ENCODE results near the gene INSM2.

- TF ChIP-seq POLR2A (IDR thresholded peaks at IDR 0.05): no peak
- TF ChIP-seq CTCF (IDR thresholded peaks at IDR 0.05): no peak
These were observed 30.3 kb upstream of the INSM2 start for GRCh38 chr14:35503646-35504045.
